AG10803 (cell line): ENCODE data around the gene NPDC1.
"Not testable (repeated sequence)": the region's sequence is repeated elsewhere in the genome, so short reads cannot be mapped to it uniquely, and the experiment has no call there.

Source experiments
- DNase-seq: peaks from one replicate; pipeline ENCODE4 v3.0.0; 2010; ENCODE audit warnings: low read depth
- H3K4me3 ChIP-seq: 2 replicates; pipeline ENCODE4 v1.5.1; 2011; ENCODE audit warnings: mild to moderate bottlenecking, low read length, control low read depth
- TF ChIP-seq, protein P1 (sequence below): conservative IDR thresholded peaks from 2 replicates; pipeline ENCODE4 v1.5.1; 2011; ENCODE audit warnings: mild to moderate bottlenecking, low read length, control low read depth, inconsistent platforms

The NPDC1 gene

DNA sequence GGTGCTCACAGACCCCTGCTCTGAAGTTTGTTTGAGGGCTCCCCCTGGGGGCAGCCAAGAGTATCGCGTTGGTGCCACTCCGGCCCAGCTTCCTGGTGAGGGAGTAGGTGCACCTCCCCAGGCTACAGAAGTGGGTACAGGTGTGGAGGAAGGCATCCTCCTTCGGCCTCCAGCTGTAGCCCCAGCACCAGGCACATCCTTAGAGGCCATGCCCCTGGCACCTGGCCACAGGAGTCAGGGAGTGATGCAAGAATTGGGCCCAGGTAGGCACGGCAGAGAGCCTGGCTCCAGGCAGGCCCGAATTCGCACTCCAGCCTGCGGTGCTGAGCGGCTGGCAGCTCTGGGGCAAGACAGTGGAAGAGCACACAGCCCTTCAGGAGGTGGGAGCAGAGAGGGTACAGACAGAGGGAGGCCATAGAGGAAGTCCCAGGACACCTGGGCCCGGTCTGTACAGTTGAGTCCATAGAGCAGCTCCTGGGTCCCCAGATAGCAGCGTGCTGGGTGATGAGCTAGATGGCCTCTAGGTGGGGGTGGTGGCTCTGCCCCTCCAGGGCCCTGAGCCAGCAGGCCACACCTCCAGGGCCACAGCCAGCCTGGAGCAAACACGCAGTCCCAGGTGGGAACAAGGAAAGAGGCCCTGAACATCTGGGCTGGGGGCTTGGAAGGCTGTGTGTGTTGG is 22.0 kb upstream of the NPDC1 start:
- no peak overlapping the region for H3K4me3 ChIP-seq
- DNase-seq: peak; percentile 66
- TF ChIP-seq, protein P1, sequence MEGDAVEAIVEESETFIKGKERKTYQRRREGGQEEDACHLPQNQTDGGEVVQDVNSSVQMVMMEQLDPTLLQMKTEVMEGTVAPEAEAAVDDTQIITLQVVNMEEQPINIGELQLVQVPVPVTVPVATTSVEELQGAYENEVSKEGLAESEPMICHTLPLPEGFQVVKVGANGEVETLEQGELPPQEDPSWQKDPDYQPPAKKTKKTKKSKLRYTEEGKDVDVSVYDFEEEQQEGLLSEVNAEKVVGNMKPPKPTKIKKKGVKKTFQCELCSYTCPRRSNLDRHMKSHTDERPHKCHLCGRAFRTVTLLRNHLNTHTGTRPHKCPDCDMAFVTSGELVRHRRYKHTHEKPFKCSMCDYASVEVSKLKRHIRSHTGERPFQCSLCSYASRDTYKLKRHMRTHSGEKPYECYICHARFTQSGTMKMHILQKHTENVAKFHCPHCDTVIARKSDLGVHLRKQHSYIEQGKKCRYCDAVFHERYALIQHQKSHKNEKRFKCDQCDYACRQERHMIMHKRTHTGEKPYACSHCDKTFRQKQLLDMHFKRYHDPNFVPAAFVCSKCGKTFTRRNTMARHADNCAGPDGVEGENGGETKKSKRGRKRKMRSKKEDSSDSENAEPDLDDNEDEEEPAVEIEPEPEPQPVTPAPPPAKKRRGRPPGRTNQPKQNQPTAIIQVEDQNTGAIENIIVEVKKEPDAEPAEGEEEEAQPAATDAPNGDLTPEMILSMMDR: peak; percentile 84

DNA sequence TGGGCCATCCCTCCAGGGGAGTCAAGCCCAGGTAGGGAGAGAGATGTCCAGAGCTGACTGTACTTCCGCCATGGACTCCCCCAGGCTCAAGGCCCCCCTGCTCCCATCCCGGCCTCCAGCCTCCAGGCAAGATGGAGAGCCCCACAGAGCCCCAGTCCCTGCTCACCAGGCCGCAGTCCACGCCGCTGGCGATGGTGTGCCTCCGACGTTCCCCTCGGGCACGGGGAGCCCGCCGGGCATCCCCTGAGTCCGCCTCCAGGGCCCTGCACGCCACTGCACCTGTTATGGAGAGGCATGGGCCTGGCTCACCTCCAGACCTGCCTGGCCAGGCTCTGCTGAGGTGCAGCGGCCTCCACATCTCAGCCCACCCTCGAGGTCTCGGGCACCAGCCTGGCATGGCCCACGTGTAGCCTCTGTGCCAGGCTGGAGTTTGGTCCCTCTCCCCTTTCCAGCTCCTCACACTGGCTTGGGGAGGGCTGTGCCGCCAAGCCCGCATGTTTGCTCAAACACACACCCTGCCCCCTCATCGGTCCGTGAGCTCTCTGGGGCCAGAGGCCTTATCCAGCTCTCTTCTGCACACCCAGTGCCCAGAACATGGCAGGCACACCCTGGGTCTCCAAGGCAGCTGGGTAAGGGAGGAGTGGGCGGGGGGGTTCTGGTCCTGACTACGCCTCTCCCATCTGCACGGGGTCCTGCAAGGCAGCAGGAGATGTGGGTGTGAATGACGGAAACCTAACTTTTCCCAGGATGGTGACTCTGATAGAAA is 20.3 kb upstream of the NPDC1 start:
- H3K4me3 ChIP-seq: no peak overlapping the region
- no peak for DNase-seq
- TF ChIP-seq, protein P1: no peak

DNA sequence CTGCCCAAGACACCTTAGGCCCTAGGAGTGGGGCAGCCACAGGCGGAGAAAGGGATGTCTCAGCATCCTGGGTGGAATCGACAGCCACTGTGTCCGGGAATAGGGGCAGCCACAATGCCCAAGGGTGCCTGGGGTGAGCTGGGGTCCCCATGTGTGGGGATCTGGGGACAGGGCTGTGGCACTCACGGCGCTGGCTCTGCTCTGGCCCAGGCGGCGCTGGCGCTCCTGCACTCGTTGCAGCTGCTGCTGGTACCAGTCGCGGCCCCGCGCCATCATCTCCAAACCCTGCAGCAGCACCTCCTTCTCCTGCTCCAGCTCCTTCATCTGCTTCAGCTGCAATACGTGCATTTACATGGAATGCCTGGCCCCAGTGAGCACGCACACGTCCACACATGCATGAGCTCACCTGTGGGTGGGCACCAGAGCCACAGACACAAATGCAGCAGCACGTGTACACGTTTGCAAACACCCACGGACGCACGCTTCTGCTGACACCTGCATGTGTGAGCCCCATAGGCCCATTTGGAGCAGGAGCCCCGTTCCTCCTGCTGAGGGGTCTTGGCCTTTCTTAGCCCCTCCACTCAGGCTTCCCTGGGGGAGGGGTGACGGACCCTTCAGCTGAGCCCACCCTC is 19.5 kb upstream of the NPDC1 start:
- TF ChIP-seq, protein P1: no peak
- DNase-seq: no peak
- H3K4me3 ChIP-seq: no peak overlapping the region

DNA sequence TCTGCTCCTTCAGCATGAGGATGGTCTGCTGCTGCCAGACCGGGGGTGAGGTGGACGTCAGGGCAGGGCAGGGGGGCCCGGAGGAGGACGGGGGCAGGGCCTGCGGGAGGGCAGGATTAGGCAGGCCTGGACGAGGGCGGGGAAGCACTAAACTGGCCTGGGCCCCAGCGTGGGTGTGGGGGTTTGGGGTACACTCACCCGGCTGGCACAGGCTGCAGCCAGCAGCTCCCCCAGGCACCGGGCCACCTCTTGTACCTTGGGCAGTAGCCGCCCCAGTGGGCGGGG is 18.8 kb upstream of the NPDC1 start:
- TF ChIP-seq, protein P1: no peak
- no peak for DNase-seq
- no peak overlapping the region for H3K4me3 ChIP-seq

DNA sequence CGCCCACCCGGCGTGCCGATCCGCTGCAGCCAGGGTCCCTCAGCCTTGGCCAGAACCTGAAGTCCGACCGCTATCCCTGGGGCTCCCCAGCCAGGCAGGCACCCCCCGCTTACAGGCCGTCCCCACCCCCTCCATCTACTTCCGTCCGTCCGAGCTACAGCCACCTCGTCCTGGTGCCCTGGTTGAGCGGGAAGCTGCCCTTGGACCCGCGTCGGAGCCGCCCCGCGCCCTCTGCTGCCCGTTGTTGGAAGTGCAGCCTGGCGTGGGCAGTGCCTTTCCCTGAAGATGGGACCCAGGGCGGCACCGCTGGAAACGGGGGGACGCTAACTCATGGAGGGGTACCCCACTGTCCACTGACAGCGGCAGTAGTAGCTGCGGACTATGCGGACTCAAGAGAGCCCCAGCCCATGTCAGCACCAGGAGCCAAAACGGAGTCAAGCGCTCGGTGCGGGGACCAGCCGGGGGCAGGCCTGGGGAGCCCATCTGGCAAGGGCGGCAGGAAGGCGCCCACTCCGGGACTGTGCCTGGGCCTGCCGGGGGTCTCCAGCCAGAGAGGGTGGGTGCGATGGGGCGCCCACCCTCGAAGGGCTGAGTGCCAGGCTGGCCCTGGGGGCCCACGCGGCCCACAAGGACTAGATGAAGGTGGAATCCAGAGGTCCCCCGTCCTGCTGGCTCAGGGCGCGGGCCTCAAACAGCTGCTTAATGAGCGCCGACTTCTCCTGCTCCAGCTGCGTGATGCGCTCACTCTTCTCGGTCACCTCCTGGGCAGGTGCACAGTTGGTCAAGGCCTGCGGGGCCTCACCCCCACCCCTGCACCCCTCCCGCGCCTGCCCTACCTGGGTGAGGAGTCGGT is 18.3 kb upstream of the NPDC1 start:
- TF ChIP-seq, protein P1: peak; percentile 75
- H3K4me3 ChIP-seq: no peak overlapping the region
- peak; percentile 40 for DNase-seq

DNA sequence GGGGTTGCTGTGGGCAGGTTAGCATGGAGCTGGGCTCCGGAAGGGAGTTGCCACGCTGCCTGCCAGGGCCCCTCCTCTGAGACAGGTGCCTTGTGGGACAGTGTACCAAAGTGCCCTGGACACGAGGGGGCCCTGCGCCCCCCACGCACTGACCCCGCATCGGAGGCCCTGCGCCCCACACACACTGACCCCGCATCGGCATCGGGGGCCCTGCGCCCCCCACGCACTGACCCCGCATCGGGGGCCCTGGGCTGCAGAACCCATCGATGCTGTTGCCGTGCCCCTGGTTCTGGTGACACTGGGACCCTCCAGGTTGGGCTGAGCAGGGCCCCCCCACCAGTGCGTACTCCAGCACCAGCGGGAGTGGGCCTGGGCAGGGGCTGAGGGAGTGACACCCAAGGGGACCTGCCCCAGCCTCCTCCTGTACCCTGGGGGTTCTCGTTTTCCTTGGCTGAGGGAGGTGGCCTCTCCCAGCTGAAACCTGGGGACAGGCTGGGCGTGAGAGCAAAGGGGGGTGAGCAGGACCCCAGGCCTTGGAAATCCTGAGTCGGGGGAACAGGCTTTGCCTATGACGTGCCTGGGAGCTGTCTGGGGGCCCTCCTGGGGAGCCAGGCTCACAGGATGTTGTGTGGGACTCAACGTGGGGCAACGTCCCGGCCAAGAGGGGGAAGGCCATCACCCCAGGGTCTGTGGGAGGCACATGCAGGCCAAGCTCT is 17.5 kb upstream of the NPDC1 start:
- H3K4me3 ChIP-seq: no peak overlapping the region
- DNase-seq: no peak
- TF ChIP-seq, protein P1: no peak

DNA sequence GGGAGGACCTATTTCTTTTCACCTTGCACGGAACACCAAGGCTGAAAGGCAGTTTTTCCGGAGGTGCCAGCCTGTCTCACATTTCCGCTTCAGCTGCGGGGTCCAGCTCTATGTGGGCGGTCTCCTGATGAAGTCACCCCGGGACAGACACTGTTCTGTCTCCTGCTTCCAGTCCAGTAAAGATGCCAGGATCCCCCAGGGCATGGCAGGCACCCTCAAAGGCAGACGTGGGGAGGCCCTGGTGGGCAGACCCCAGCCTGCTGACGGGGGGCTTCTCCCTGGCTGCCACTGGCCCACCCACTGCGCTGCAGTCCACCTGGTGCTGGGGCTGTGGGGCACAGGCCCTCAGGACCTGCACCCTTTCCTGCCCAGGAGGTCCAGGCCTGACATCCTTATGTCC is 16.8 kb upstream of the NPDC1 start:
- DNase-seq, H3K4me3 ChIP-seq: not testable (repeated sequence)
